GM21737 (cell line): ENCODE results near the gene GRM8.

Experiments
- ATAC-seq: cut with Tn5 transposase; IDR thresholded peaks from one replicate; pipeline ENCODE4 v1.9.1; 2021; ENCODE audit warnings: mild to moderate bottlenecking, moderate library complexity; ENCODE audit not compliant: unreplicated experiment

GRM8 gene

DNA sequence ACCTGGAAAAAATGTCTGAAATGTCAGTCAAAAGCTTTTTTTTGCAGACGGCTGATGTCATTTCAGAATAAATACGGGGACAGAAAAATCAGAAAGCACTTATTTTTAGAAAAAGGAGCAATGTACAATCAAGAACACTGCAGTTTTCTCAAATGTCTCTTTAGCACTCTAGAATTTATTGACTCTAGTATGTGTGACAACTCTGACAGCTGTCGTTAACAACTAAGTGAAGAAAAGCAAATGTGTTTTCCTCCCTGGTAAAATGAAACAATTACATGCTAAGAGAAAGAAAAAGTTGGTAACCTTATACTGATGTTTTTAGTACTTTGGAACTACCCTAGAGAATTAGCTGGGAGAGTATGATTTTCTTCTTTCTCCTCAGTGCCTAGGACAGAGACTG, 497.4 kb downstream of the GRM8 start:
- no peak for ATAC-seq

DNA sequence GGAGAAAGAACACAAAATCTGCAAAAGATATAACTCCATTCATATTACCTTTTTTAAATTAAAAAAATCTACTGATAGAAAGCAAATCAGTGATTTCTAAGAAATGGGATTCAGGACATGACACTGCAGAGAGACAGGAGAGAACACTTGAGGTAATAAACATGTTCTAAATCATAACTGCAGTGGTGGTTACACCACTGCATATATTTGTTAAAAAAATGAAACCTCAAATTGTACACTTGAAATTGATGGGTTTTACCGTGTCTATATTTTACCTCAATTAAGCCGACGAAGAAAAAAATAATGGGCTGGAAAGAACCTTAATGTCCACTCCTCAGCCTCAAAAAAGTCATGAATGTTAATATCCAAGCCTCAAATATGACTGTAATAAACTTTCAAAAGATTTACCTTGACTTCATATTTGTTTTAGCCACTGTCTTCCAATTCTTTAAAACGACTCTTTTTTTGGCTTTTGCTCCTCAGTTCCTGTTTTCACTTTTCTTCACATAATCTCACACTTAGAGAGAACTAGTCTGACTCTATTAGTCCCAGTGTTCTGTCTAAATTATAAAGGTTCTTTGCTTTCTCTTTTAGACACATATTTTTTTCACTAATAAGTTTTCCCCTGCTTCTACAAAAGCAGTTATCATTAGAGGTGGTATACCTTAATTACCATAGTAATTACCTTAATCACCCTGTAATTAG, 502.4 kb downstream of the GRM8 start:
- ATAC-seq: no peak

DNA sequence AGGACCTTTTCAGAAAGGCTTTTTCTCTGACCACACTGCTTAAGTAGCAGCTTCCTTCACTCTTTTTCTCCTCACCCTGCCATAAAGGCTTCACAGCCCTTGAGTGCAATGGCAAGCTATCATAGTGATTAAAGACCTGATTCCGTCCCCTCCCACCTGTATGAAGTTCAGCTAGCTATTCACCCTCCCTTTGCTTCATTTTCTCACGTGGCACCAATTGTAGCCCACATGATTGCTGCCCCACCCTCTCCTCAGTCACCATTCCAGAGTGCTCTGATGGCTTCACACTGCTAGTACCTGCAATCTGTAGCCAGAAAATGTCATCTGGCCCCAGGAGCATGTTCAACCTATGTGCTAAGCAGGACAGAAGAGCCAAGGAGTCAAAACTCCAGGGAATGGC, 523.8 kb downstream of the GRM8 start:
- ATAC-seq: no peak

- ATAC-seq: no peak
These were observed 524.8 kb downstream of the GRM8 start for GRCh38 chr7:126727930-126728391.

DNA sequence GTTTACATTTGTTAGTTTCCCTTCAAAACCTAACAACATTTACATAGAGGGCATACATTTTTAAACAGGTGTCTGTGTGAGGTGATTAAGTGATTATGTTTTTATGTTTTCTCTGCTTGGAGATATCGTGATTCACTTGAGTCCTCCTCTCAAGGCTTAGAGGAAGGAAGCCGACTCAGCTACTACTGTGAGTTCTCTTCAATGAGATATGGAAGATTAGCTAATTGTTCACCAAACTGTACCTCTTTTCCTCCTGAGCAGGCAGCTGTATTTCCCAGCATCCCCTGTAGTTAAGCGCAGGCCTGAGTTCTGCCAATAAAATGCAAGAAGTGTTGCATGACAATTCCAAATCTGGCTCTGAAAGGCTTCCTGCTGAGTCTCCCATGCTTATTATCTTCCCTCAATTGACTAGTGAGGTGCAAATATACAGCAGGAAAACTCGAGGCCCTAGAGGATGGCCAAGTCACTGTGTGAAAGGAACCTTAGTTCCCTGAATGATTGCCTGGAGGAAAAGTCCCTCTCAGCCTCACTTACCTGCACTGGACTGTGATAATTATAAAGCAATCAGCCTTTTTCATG, 528.7 kb downstream of the GRM8 start:
- no peak for ATAC-seq

GRCh38 chr7:126720232-126720631, 532.5 kb downstream of the GRM8 start:
- ATAC-seq: peak; percentile 92

DNA sequence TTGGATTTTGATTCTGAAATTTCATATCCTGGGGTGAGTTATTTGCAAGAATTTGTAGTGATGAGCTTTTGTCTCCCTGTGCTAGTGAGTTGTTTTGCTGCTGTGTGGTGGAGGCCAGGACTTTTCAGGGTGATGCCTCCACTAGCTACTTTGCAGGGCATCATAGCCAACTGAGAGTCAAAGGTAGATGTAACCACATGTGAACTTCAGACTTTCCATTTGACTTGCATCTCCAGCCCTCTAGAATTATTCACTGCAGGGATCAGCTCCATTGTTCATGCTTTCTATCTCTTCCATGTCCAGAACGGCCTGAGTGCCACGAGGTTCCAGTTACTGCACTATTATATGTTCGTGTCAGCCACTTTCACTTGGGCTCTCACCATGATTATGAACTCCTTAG, 534.3 kb downstream of the GRM8 start:
- no peak for ATAC-seq

DNA sequence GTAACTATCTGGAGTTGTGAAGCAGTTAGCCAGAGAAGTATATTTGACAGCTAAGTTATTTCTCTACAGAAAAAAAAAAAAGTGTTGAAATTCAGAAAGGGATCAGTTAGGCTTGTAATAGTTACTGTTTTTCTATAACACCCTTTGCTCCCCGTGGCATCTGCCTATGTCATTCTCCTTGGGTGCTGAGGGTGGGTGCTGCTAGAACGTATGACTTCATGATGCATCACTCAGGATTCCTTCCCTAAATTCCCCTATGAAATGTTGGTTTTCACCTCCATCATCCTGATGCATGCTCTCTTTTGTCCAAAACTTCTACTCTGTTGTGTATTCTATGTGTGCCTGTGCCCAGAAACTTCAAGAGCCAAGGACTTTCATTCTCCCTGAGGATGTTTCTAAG, 536.4 kb downstream of the GRM8 start:
- ATAC-seq: no peak

GRCh38 chr7:126715076-126715475, 537.7 kb downstream of the GRM8 start:
- ATAC-seq: no peak

DNA sequence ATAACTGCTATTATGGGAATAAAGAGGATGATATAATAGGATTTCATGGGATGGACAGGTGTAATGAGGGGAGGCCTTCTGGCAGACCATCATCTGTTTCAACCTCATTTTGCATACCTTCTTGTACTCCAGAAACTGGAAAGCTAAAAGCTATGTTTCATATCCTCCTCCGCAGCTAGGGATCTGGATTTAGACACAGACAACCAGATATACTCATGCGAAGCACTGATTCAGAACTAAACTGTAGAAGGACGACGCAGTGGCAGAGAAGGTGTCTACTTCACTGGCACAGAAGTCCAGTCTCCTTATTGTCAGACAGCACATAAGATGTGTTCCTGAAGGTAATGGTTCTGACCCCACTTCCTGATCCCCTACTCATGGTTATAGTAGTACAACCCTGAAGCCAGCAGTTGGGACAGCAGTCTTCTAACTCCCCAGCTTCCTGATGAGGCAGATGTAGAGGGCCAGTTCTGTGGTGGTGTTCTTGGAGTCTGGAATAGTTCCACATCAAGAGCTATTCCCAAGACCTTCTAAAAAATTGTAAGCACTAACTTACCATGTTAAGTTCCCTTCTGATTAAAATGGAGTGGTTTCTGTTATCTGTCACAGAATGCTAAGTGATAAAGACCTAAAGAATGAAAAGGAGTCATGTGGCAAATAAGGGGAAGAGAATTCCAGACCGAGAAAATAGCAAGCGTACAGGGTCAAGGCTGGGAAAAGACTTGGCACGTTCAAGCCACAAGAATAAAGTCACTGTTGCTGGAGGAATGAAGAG, 550.3 kb downstream of the GRM8 start:
- peak; percentile 48 for ATAC-seq

DNA sequence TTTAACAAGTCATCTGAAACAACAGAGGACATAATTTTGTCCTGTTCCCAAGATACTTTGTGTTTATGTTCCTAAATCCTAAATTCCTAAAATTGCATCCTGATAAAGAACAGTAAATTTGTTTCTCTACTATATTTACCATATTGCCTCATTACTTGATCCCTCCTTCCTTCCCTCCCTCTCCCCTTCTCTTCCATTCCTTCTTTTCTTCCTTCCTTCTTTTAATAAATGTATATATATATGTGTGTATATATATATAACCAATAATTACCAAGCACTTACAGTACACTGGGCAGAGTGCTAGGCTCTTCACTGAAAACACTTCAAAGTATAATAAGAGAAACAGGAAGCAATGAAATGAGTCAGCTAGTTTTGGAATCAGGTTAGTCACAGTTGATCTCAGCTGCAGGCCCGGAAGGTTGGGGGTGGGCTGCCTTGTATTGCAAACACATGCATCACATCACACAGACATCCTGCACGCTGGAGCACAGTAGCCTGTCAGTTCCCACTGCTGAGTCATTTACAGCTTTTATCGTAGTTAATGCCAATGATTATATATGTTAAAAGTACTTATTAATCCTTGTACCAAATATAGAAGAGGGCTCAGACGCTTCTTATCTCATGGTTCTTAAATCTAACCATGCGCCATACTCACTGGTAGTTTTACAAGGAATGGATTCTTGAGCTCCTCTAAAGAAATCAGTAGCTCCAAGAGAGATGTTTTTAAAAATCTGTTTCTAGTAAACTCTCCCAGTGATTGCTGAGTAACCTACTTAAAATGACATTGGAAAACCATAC, 551.7 kb downstream of the GRM8 start:
- ATAC-seq: peak; percentile 92

- no peak for ATAC-seq
These were observed 553.0 kb downstream of the GRM8 start for GRCh38 chr7:126699707-126700106.

DNA sequence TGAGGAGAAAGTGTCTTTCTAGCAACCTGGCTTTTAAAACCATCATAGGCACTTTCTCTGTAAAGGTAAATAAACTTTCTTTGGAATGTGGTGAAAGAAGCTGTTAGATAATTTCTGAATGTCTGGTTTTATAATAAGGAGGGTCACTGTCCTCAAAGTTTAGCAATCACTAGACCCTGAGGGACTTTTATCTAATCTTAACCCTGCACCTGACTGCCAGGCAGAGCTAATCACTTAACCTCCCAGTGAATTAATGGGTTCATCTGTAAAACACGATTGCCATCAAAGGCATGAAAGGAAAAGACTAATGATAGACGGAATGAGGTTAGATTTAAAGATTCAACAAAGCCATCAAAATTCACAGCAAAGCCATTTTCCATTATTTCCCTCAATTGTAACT, 553.8 kb downstream of the GRM8 start:
- ATAC-seq: no peak

DNA sequence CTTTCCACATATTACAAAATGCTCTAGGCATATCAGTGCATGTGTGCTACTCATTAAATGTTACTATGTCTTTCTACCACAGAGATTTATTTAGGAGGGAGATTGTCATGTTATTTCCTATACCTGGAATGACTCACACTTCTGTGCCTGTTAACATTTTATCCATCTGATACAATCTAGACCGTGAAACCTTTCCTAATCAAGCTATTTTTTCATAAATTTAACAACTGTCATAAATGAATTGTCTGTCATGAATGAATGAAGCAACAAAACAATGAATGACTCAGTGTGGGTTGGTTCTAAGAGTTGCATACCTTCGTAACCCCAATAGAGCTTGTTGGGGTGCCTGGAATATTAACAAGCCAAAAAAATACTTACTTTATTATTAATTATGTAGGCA, 554.3 kb downstream of the GRM8 start:
- ATAC-seq: no peak

- ATAC-seq: no peak
These were observed 556.3 kb downstream of the GRM8 start for GRCh38 chr7:126696256-126697038.

GRCh38 chr7:126690848-126691751, 561.6 kb downstream of the GRM8 start:
- ATAC-seq: no peak

- no peak for ATAC-seq
These were observed 562.6 kb downstream of the GRM8 start for GRCh38 chr7:126690104-126690503.

DNA sequence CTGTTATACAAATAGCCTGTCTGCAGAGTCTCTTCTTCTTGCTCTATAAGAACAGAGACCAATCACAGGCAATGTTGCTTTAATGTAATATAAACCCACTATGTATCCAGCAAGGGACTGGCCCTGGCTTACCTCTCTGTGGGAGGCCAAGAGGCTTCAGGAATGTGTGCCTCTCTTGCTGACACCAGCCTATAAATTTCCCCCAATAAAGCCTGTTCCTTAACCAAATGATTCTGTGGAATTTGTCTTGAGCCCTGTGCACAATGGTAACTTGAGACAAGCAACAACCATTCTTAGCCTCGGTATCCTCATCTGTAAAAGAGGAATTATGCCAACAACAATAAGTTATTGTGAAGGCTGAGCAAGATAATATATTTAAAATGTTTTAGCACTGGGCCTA, 563.7 kb downstream of the GRM8 start:
- no peak for ATAC-seq

- ATAC-seq: no peak
These were observed 566.3 kb downstream of the GRM8 start for GRCh38 chr7:126686474-126686873.
